GM18517 (cell line): ENCODE data around the gene GRAMD4.

Experiments used
- ATAC-seq: cut with Tn5 transposase; IDR thresholded peaks from one replicate; pipeline ENCODE4 v1.9.1; 2021; ENCODE audit warnings: mild to moderate bottlenecking, moderate library complexity; ENCODE audit not compliant: unreplicated experiment

Gene GRAMD4

DNA sequence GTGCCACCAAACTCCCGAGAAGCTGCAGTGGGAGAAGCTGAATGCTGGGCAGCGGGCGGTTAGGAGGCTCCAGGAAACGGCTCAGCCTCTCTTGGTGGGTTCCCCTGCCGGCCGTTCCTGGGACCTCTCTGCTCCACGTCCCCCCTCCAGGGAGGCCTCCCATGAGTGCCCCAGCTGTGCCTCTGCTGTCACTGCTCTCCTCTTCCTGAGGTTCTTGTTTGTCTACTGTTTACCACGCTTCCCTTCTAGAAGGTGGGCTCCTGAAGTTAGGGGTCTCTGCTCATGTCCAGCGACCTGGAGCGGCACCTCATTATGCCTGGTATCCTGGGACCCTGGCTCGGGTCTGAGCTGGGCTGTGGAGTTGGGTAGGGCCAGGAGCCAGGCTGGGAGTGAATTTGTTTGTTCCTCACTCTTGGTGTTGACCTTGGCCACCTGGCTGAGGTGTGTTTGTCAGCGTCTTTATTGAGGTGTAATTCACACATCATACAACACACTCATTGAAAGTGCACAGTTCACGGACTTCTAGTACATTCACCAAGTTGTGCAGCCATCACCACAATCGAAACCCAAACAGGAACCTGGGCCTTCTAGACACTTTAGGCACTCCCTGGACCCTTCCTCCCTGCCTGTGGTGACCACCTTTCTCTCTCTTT is 37.8 kb upstream of the GRAMD4 start:
- no peak for ATAC-seq

DNA sequence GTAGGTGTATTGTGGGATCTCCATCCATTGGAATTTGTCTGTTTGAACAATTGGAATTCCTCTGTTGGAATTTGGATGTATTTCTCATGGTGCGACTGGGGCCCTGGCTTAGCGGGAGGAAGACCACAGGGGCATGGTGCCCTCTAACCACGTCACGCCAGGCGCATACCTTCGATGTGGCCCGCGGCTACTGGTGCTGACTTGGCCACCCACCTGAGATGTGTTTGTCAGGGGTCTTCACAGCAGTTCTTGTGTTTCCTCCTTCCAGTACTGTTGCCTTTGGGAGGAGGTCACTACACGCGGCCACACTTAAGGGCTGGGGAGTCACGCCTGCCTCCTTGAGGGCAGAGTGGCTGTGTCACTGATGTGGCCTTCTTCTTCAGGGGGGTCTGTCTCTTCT is 36.6 kb upstream of the GRAMD4 start:
- no peak for ATAC-seq

DNA sequence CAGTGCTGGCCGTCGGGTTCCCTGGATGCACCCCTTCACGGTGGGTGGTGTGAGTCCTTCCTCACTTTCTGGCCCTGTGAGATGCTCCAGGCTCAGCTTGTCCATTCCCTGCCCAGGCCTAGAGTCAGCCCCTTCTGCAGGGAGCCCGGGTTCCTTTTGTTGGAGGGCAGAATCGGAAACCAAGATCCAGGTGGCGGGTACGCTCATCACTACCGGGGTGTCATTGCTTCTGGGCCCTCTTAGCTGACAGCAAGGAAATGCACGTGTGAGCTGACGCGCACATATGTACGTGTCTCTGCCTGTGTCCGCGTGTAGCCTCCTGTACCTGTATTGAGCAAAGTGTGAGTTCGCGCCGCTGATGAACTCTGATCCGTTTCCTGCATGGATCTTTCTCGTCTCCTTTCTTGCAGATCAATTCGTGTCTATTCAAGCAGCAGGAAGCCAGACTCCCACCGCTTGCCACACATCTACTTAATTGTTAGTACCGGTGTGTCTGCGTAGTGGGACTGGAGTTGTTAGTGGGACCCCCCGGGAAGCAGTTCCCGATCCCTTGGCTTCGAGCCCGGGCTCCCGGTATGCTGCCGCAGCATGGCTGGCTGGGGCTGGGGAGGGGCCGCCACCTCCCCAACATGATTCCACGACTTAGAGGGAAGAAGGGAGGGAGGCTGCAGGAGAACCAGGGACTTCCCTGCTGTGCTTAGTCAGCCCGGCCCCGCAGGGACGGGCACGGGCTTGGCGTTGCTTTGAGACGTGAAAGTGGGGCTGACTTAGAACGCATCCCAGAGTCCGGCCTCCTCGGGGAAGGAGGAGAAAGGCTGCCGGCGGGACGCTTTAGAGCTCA is 35.9 kb upstream of the GRAMD4 start:
- ATAC-seq = no peak

DNA sequence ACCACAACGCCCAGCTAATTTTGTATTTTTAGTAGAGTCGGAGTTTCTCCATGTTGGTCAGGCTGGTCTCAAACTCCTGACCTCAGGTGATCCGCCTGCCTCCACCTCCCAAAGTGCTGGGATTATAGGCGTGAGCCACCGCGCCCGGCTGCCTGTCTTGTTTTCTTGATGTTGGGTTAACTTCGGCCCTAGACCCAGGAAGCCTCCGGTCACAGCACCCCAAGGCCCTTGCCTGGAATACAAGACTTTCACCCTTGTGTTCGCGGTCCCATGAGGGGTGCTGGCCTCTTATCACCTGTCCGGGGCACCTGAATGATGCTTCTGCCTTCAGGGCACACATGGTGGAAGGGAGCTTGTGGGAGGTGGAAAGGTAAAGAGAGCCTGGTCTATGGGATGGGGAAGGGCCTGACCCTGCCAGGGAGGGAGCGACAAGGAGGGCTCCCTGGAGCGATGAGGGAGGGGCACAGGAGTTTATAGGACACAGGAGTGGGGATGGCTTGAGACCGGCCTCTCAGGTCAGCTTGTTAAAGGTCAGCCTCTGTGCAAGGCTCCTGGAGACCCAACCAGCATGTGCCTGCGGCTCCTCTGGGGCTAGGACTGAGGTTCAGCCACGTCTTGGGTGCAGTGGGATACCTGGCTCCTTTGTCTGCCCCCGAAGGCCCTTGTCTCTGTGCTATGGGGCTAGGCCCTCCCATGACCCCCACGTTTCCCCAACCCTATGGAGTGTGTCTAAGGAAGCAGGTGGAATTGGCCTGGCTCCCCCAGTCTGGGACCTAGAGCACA is 34.7 kb upstream of the GRAMD4 start:
- ATAC-seq = no peak

DNA sequence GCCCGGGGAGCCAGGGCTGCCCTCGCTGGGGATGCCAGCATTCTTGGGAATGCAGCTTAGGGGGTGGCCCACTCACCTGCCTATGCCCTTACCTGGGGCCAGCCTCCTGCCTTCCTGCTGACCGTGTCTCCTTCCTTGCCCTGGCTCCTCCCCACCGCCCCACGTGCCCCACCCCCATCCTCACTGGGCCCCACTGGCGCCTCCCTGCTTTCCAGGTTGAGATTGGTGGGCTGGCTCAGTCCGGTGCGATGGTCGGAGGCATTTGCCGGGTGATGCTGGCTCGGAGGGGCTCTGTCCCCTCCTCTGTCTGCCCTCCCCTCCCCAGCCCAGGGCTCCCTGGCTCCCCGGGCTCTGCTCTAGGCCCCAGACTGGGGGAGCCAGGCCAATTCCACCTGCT is 34.1 kb upstream of the GRAMD4 start:
- ATAC-seq = no peak

DNA sequence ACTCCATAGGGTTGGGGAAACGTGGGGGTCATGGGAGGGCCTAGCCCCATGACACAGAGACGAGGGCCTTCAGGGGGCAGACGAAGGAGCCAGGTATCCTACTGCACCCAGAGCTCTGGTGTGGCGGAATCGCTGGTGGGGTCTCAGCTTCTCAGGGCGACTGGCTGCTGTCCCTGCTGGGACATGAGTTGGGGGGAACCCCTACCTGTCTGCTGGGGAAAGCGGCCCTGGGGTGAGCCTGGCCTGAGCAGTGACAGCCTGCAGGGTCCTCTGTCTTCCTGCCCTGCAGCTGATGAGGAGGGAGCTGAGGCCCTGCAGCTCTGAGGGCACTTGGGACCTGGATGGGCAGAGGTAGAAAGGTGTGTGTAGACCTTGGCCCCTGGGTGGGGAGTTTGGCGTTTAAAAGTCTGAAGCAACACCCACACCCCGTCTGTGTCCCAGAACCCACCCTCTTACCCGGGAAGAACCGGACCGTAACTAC is 33.6 kb upstream of the GRAMD4 start:
- no peak for ATAC-seq

DNA sequence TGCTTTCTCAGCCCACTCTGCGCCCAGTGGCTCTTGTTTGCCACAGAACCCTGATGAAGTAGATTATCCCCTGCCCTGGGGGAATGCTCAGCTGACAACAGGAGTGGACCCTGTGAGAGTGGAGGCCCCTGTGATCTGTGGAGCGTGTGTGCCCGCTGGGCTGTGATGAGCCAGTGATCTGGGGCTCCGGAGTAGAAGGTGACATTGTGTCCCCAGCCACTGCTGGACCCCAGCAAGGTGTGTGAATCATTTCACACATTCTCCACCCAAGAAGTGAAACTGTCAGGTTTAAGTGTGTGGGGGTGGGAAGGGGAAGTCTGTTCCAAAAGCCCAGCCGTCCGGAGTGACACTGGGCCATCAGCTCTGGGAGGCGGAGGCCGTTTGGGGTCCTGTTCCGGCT is 33.1 kb upstream of the GRAMD4 start:
- ATAC-seq = peak; percentile 46

DNA sequence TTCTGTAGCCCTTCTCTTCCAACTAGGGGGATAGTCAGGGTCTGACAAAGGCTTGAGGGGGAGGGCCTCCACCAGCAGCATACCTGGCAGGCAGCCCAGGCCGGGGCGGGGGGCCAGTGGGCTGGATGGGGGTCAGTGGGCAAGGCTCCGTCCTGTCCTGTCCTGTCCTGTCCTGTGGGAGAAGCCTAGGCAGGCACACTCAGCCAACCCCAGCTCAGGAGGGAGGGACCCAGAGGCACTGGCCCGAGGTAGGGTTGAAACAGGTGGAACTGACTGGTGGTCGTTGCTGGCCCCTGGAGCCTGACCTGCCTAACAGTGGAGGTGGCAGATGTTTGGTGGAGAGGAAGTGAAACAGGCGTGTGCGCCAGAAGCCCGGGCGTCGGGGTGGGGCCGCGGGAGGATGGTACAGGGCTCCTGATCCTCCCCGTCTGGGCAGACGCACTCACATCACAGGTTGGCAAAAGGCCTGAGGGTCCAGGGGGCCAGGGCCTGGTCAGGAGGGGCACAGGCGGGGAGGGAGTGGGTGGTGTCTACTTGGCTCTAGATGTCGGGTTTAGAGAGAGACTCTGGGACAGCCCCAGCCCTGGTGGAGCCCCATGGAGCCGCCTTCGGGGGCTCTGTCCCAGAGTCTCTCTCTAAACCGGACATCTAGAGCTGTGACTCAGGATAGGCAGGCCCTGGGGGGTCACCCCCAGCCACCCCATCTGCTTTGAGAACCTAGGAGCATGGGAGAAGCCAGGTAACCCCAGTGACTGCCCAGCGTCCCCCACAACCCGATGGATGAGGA is 32.5 kb upstream of the GRAMD4 start:
- ATAC-seq = peak; percentile 59

DNA sequence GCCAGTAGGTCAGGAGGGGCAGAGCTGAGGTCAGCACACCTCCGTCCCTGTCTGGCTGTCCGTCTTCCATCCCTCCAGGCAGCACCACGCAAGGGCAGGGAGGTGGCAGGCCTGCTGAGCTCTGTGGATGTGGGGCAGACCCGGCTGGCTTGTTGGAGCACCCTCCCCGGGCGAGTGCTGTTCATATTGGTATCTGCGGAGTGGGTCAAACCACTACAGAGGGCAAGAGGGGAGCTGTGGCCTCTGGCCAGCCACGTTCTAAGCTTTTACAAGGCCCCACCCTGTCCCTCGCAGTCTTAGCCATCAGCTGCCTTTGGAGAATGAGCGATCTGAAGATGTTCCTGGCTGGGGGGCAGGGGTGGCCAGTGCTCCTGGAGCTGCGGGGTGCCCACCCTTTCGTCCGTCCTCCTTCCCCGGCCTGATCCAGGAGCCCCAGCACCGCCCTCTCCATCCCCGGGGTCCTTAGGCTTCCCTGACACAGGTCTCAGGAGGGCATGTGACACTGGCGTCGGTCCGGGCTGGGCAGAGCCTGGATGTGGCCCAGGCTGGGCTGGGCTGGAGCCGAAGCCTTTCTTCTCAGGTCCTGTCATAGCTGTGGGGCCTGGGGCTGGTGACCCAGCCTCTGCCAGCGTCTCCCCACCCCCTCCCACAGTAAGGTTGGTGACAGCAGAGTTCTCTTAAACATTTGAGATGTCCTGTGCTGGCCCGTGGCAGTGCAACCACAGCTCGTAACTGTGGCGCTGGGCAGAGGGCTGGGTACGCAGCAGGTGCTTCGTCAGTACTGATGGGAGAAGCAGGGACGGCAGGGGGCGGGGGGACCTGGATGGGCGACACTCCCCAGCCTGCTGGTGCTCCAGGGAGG is 31.7 kb upstream of the GRAMD4 start:
- no peak for ATAC-seq

DNA sequence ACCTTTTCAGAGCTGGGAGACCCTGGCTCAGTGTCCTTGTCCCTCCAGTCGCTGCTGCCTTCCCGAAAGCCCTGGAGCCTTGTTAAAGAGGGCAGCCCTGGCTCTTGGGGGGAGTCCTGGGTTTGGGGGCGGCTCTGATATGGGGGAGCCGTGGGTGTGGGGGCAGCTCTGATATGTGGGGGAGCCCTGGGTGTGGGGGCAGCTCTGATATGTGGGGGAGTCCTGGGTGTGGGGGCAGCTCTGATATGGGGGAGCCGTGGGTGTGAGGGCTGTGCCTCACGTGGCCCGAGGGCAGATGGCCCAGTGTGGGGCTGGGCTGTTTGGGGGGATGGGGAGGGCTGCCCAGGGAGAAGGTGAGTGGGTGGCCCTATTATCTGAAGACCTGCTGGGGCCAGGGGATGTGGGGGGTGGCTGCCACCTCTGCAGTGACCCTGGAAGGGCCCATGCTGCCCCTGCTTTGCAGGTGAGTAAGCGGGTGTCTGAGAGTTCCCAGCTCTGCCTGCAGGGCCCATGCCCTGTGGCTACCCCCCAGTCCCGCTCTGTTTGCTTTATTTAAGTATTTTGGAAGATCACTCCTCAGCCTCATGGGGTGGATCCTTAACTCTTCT is 30.9 kb upstream of the GRAMD4 start:
- ATAC-seq = no peak

DNA sequence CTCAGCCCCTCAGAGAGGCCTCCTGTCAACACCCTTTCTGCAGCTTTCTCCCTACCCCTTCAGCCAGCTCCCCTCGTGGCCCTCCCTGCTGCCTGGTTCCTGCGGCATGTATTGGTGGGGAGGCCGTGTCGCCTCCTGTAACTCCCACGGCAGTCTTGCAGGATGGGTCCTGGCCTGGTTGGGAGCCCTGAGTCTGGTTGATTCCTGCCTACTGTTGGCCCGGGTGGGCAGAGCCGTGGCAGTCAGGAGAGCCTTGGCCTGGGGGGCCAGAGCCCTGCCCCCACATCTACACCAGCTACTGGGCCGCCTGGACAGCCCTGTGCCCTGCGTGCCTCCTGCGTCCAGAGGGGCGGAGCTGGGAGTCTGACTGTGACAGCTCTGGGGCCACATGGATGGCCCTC is 30.3 kb upstream of the GRAMD4 start:
- no peak for ATAC-seq

DNA sequence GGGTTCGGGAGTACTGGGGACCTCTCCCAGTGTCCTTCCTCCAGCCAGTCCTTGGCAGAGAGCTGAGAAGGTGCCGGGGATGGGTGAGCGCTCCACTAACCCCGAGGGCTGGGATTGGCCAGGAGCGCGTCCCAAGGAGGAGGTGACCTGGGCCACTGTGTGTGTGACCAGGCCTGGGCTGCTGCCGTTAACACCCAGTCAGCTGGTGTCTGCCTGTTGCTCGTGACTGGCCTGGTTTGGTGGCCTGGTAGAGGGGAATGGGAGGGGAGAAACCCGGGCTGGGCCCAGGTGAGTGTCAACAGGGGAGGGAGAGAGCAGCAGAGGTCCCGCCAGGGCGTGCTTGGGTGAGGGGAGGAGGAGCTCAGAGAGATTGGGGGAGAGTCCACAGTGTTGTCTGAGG is 29.9 kb upstream of the GRAMD4 start:
- ATAC-seq = no peak

DNA sequence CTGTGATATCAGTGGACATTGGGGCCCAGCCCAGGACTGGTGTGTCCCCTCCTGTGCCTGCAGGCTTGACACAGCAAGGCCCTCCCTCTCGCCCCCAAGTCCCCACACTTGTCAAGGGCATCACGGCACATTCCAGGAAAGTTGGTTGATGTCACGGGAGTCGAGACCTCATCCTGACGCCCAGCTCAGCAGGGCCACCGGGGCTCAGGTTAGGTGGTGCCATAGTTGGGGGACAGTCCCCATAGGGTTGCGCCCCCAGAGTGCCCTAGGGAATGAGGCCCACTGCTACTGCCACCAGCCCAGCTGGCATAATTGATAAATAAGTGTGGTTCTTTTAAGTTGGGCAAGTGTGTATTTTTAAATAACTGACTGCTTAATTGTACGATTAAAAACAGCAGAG is 28.3 kb upstream of the GRAMD4 start:
- no peak for ATAC-seq

DNA sequence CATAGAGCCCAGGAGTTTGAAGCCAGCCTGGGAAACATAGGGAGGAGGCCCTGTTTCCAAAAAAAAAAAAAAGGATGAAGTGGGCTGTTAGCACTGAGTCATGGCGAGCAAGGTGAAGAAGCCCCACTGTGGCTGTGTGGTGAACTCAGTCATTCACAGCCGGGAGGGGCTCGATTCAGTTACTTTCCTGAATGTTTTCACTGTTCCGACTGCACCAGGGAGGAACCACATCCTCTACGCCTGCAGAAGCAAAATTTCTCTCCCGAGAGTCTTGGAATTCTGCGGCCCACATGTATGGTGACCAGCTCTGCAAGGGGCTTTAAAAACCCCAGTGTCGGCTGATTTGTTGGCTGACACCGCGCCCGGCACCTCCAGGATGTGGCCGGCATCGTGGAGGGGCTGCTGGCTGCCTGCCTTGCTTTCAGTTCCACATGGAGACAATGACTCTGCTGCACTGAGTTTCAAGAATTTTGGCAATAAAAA is 27.8 kb upstream of the GRAMD4 start:
- no peak for ATAC-seq

DNA sequence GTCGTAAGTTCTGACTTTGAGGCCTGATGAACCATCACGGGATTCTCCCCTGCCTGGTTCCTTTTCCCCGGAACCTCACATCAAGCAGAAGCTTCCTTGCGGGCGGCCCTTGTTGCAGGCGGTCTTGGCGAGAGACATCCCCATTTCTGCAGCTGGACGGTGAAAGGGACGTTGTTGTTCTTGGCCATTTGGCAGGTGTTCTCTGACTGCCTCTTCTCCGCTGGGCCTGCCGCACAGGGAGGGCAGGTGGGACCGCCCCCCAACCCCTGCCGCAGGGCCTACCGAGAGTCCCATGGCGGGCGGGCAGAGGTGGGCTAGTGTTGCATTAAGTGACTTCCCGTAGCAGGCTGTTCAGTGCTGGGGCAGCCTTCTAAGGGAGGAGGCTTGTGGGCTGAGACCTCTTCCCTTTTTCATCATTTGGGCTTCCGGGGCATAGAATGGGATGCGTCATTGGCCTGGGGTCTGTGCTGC is 26.9 kb upstream of the GRAMD4 start:
- ATAC-seq = no peak

DNA sequence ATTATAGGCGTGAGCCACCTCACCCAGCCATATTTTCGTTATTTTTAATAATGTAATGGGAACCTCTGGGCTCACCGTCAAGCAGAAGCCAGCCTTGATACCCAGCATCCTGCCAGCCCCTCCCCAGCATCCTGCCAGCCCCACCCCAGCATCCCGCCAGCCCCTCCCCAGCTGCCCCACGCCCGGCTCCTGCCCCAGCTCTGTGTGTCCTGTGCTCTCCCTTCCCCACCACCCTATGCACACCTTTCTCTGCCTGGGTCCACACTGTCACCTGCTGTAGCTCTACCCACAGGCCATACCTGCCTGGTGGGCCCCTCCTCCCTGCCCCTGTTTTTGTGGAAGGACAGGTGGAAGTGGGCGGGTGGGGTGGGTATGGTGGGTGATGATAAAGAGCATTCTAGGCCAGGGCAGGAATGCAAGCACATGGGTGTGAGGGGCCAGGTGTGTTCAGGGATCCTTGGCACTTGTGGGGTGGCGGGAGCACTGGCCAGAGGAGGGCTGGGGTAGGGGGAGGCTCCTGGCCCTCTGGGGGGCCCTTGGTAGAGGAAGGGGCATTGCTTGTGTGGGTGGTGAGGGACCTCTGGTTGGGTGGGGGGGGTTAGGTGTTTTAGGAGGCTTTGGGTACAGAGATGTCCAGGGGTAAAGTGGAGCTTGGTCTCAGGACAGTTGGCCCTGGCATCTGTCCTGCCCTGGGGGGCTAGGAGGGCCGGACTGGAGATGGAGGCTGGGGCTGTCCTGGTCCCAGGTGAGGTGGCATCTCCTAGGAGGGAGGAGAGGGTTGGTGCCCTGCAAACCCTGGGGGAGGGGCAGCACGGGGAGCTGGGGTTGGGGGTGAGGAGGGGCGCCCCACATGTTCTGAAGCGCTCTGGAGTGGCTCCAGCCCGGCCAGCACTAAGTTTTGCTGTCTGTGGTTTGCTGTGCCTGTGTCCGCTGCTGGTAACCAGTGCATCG is 25.9 kb upstream of the GRAMD4 start:
- ATAC-seq = no peak

DNA sequence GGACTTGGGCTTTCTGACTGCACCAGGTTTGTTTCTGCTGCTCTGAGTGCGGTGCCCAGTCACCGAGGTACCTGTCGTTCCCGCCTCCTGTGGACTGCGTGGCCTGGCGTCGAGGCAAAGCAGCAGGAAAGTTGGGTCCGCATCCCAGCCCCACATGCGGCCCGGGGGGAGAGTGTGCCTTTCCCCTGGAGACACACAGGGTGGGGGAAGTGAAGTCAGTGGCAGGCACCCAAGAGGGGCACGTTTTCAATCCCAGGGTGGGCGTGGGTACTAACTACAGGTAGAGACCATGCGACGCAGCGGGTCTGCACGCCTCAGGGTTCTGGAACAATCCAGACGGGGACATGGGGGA is 25.3 kb upstream of the GRAMD4 start:
- ATAC-seq = no peak

DNA sequence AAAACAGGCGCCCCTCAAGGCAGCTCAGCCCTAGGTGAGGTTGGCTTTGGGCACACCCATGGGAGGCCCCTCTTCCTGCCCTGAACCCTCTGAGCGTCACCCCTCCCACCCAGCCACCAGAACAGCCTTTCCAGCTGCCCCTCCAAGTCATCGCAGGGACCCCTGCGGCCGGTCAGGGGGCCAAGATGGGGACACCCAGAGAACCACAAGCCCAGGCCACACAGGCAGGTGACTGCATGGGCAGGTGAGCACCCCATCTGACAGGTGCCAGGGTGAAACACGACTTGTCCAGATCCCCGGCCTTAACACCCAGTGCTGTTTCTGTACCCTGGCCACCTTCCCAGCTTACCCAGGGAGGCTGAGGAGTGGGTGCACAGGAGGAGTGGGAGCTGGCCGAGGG is 24.6 kb upstream of the GRAMD4 start:
- no peak for ATAC-seq
